ENCODE measurements around the gene LIAS.

Gene LIAS

GRCh38 chr4:39494354-39494753 lies 35.5 kb downstream of the LIAS start:
- no CpG with 5 or more reads among the region's 1 CpG for WGBS, 2 donors (ENCODE audit: extremely low coverage in 2 of 2, insufficient read length in 2 of 2, insufficient replicate concordance in 1 of 2)
- Histone ChIP-seq H2BK120ac (ENCODE audit: low read depth, low read length) (no peak overlapping the region), H2BK5ac (ENCODE audit: low read length) (no peak overlapping the region)

DNA sequence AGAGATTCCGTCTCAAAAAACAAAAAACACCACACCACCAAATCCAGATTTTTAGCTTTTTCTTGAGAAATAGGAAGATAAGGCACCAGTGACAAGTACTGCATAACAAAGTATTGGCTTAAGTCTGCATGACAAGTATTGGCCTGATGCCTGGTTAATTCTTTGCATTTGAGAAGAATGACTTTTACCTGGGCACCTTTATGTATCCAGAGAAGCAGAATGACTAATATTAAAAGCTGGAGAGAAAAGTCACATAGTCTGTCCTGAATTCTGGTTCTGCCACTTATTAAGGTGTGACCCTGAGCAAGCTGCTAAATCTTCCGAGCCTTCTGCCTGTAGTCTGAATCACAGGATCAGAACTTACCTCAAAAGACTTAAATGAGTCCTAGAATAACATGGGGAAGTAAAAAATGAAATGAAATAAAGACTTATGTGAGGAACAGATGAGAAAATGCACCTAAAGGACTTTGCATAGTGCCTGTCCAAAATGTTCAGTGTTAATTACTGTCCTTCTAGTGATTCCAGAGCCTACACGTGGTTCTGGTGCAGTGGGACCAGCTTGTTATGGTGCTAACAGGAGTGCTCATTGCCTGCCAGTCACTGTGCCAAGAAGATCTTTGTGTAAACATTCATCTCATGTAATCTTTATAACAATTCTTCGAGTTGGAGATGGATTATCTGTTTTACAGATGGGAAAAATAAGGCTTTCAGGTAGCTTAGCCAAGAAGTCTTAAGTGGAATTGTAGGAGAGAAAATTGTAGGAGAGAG lies 36.8 kb downstream of the LIAS start:
- no peak overlapping the region for H4K91ac ChIP-seq (ENCODE audit: low read depth, low read length, poor library complexity)
- peaks cover 0 to 27% of the 10 kb centered on the region in 2 donors for H3K36me3 ChIP-seq (replicated peaks in 1 of 2; ENCODE audit: control insufficient read depth in 2 of 2, insufficient read depth in 2 of 2, low read length in 2 of 2)
- H3K23ac ChIP-seq (ENCODE audit: low read depth, low read length, poor library complexity), result no peak overlapping the region
- H3K27me3 ChIP-seq (ENCODE audit: control insufficient read depth in 3 of 3, insufficient read depth in 3 of 3, low read depth in 1 of 3, low read length in 3 of 3), result no peaks in the 10 kb centered on the region
- no CpG with 5 or more reads among the region's 4 CpGs for WGBS, 2 donors (ENCODE audit: extremely low coverage in 2 of 2, insufficient read length in 2 of 2, insufficient replicate concordance in 1 of 2)
- no peak overlapping the region for H2AFZ ChIP-seq (ENCODE audit: low read length)
- no peak overlapping the region for H2BK120ac ChIP-seq (ENCODE audit: low read depth, low read length)
- H3K9ac ChIP-seq (ENCODE audit: low read depth, low read length, poor library complexity), result no peak overlapping the region
- no peak overlapping the region for H4K8ac ChIP-seq (ENCODE audit: low read depth, low read length)
- no peak overlapping the region for H3K4ac ChIP-seq (ENCODE audit: low read length)
- no peak for DNase-seq (ENCODE audit: low spot score)
- H2BK5ac ChIP-seq (ENCODE audit: low read length), result no peak overlapping the region
- no peak overlapping the region for H3K4me3 ChIP-seq (ENCODE audit: low read length in 2 of 2)
- no peak overlapping the region for H3K18ac ChIP-seq (ENCODE audit: low read length)
- no peak overlapping the region for H2BK12ac ChIP-seq (ENCODE audit: low read length)
- H3K4me2 ChIP-seq (ENCODE audit: insufficient read depth, low read length, poor library complexity, severe bottlenecking), result no peak overlapping the region
- H2AK5ac ChIP-seq (ENCODE audit: low read depth, low read length), result no peak overlapping the region
- no peak overlapping the region for H2BK15ac ChIP-seq (ENCODE audit: low read length)
- H3K79me1 ChIP-seq (ENCODE audit: low read depth, low read length), result no peaks in the 10 kb centered on the region
- no peak overlapping the region for H3K14ac ChIP-seq (ENCODE audit: low read length)
- no peaks in the 10 kb centered on the region for H3K4me1 ChIP-seq (ENCODE audit: control insufficient read depth in 2 of 2, insufficient read depth in 1 of 2, low read depth in 1 of 2, low read length in 2 of 2)
- H3K9me3 ChIP-seq (replicated peaks in 1 of 2; ENCODE audit: control insufficient read depth in 2 of 2, insufficient read depth in 1 of 2, low read depth in 1 of 2, low read length in 2 of 2), result no peaks in the 10 kb centered on the region
- H3K27ac ChIP-seq (replicated peaks; ENCODE audit: low read length), result no peak overlapping the region

More at GRCh38 chr4:39494354-39494753, 35.5 kb downstream of the LIAS start:
- H3K9ac ChIP-seq (ENCODE audit: low read depth, low read length, poor library complexity), result no peak overlapping the region
- no peaks in the 10 kb centered on the region for H3K27me3 ChIP-seq (ENCODE audit: control insufficient read depth in 3 of 3, insufficient read depth in 3 of 3, low read depth in 1 of 3, low read length in 3 of 3)
- H3K4me1 ChIP-seq (ENCODE audit: control insufficient read depth in 2 of 2, insufficient read depth in 1 of 2, low read depth in 1 of 2, low read length in 2 of 2), result no peaks in the 10 kb centered on the region
- H3K79me1 ChIP-seq (ENCODE audit: low read depth, low read length), result no peaks in the 10 kb centered on the region
- H2AFZ ChIP-seq (ENCODE audit: low read length), result no peak overlapping the region
- H4K8ac ChIP-seq (ENCODE audit: low read depth, low read length), result no peak overlapping the region
- no peak overlapping the region for H3K27ac ChIP-seq (replicated peaks; ENCODE audit: low read length)
- H2AK5ac ChIP-seq (ENCODE audit: low read depth, low read length), result no peak overlapping the region
- no peak overlapping the region for H2BK15ac ChIP-seq (ENCODE audit: low read length)
- H3K14ac ChIP-seq (ENCODE audit: low read length), result no peak overlapping the region
- no peak overlapping the region for H2BK12ac ChIP-seq (ENCODE audit: low read length)
- H3K9me3 ChIP-seq (replicated peaks in 1 of 2; ENCODE audit: control insufficient read depth in 2 of 2, insufficient read depth in 1 of 2, low read depth in 1 of 2, low read length in 2 of 2), result no peaks in the 10 kb centered on the region
- H3K36me3 ChIP-seq (replicated peaks in 1 of 2; ENCODE audit: control insufficient read depth in 2 of 2, insufficient read depth in 2 of 2, low read length in 2 of 2), result peaks cover 0 to 16% of the 10 kb centered on the region in 2 donors
- no peak overlapping the region for H4K91ac ChIP-seq (ENCODE audit: low read depth, low read length, poor library complexity)
- no peak for DNase-seq (ENCODE audit: low spot score)
- H3K4ac ChIP-seq (ENCODE audit: low read length), result no peak overlapping the region
- H3K23ac ChIP-seq (ENCODE audit: low read depth, low read length, poor library complexity), result no peak overlapping the region
- H3K18ac ChIP-seq (ENCODE audit: low read length), result no peak overlapping the region
- no peak overlapping the region for H3K4me3 ChIP-seq (ENCODE audit: low read length in 2 of 2)
- no peak overlapping the region for H3K4me2 ChIP-seq (ENCODE audit: insufficient read depth, low read length, poor library complexity, severe bottlenecking)

GRCh38 chr4:39497909-39498726 lies 39.3 kb downstream of the LIAS start:
- Histone ChIP-seq H3K4ac (ENCODE audit: low read length) (no peak overlapping the region), H3K18ac (ENCODE audit: low read length) (no peak overlapping the region), H2BK120ac (ENCODE audit: low read depth, low read length) (no peak overlapping the region), H2BK15ac (ENCODE audit: low read length) (no peak overlapping the region), H3K36me3 (replicated peaks in 1 of 2; ENCODE audit: control insufficient read depth in 2 of 2, insufficient read depth in 2 of 2, low read length in 2 of 2) (peaks cover 5 to 48% of the 10 kb centered on the region in 2 donors), H3K9ac (ENCODE audit: low read depth, low read length, poor library complexity) (no peak overlapping the region), H4K91ac (ENCODE audit: low read depth, low read length, poor library complexity) (no peak overlapping the region), H3K4me1 (ENCODE audit: control insufficient read depth in 2 of 2, insufficient read depth in 1 of 2, low read depth in 1 of 2, low read length in 2 of 2) (no peaks in the 10 kb centered on the region), H3K4me2 (ENCODE audit: insufficient read depth, low read length, poor library complexity, severe bottlenecking) (no peak overlapping the region), H3K4me3 (ENCODE audit: low read length in 2 of 2) (no peak overlapping the region), H2BK5ac (ENCODE audit: low read length) (no peak overlapping the region), H2AFZ (ENCODE audit: low read length) (no peak overlapping the region), H3K14ac (ENCODE audit: low read length) (no peak overlapping the region), H2BK12ac (ENCODE audit: low read length) (no peak overlapping the region), H4K8ac (ENCODE audit: low read depth, low read length) (no peak overlapping the region), H3K79me1 (ENCODE audit: low read depth, low read length) (no peaks in the 10 kb centered on the region), H3K27ac (replicated peaks; ENCODE audit: low read length) (no peak overlapping the region), H2AK5ac (ENCODE audit: low read depth, low read length) (no peak overlapping the region), H3K27me3 (ENCODE audit: control insufficient read depth in 3 of 3, insufficient read depth in 3 of 3, low read depth in 1 of 3, low read length in 3 of 3) (no peaks in the 10 kb centered on the region), H3K9me3 (replicated peaks in 1 of 2; ENCODE audit: control insufficient read depth in 2 of 2, insufficient read depth in 1 of 2, low read depth in 1 of 2, low read length in 2 of 2) (no peaks in the 10 kb centered on the region), H3K23ac (ENCODE audit: low read depth, low read length, poor library complexity) (no peak overlapping the region)
- DNase-seq (ENCODE audit: low spot score), result no peak
- no CpG with 5 or more reads among the region's 1 CpG for WGBS, 2 donors (ENCODE audit: extremely low coverage in 2 of 2, insufficient read length in 2 of 2, insufficient replicate concordance in 1 of 2)

GRCh38 chr4:39498727-39499020 lies 39.8 kb downstream of the LIAS start:
- Histone ChIP-seq H3K14ac (ENCODE audit: low read length) (no peak overlapping the region), H2BK12ac (ENCODE audit: low read length) (no peak overlapping the region), H3K27ac (replicated peaks; ENCODE audit: low read length) (no peak overlapping the region), H2BK5ac (ENCODE audit: low read length) (no peak overlapping the region), H2AFZ (ENCODE audit: low read length) (no peak overlapping the region), H3K23ac (ENCODE audit: low read depth, low read length, poor library complexity) (no peak overlapping the region), H3K27me3 (ENCODE audit: control insufficient read depth in 3 of 3, insufficient read depth in 3 of 3, low read depth in 1 of 3, low read length in 3 of 3) (no peaks in the 10 kb centered on the region), H3K9me3 (replicated peaks in 1 of 2; ENCODE audit: control insufficient read depth in 2 of 2, insufficient read depth in 1 of 2, low read depth in 1 of 2, low read length in 2 of 2) (no peaks in the 10 kb centered on the region), H3K4me3 (ENCODE audit: low read length in 2 of 2) (no peak overlapping the region), H3K18ac (ENCODE audit: low read length) (no peak overlapping the region), H4K8ac (ENCODE audit: low read depth, low read length) (no peak overlapping the region), H3K36me3 (replicated peaks in 1 of 2; ENCODE audit: control insufficient read depth in 2 of 2, insufficient read depth in 2 of 2, low read length in 2 of 2) (peaks cover 7 to 53% of the 10 kb centered on the region in 2 donors), H3K9ac (ENCODE audit: low read depth, low read length, poor library complexity) (no peak overlapping the region), H4K91ac (ENCODE audit: low read depth, low read length, poor library complexity) (no peak overlapping the region), H2BK15ac (ENCODE audit: low read length) (no peak overlapping the region), H2AK5ac (ENCODE audit: low read depth, low read length) (no peak overlapping the region), H3K4me1 (ENCODE audit: control insufficient read depth in 2 of 2, insufficient read depth in 1 of 2, low read depth in 1 of 2, low read length in 2 of 2) (no peaks in the 10 kb centered on the region), H3K4ac (ENCODE audit: low read length) (no peak overlapping the region), H3K79me1 (ENCODE audit: low read depth, low read length) (no peaks in the 10 kb centered on the region), H2BK120ac (ENCODE audit: low read depth, low read length) (no peak overlapping the region), H3K4me2 (ENCODE audit: insufficient read depth, low read length, poor library complexity, severe bottlenecking) (no peak overlapping the region)
- DNase-seq (ENCODE audit: low spot score), result no peak
